WTC11 (cell line): ENCODE measurements around the gene MRGPRX2. TPM values are rescaled to one million over a fixed set of nuclear protein-coding genes. Genes with fewer than 3 reads are reported as not detected.

Experiments
- ATAC-seq: fragments of 200-7000 bp; cut with Tn5 transposase; 2 replicates; pipeline ENCODE4 v1.10.0; 2021; ENCODE audit warnings: mild to moderate bottlenecking, moderate library complexity
- CTCF ChIA-PET: fragments of 300-600 bp; sonication (Branson Sonifier 250); formaldehyde crosslinking; loops from one replicate; lab custom pipeline; 2021; ENCODE audit warnings: antibody characterized with exemption; lab: Charles Lee
- POLR2A ChIA-PET: fragments of 350-600 bp; sonication (Branson Sonifier 250); formaldehyde crosslinking; loops from one replicate; lab custom pipeline; 2021; ENCODE audit warnings: antibody characterized with exemption; lab: Charles Lee
- DNase-seq: peaks from one replicate; pipeline ENCODE4 v3.0.0; 2021; ENCODE audit warnings: low spot score
- H3K27ac Mint-ChIP-seq: 2 replicates; pipeline ENCODE4 v1.8.0; 2021; ENCODE audit warnings: mixed read lengths
- H3K27me3 Mint-ChIP-seq: 2 replicates; pipeline ENCODE4 v1.8.0; 2021; ENCODE audit warnings: low read depth, mild to moderate bottlenecking, moderate library complexity, mixed read lengths
- H3K36me3 Mint-ChIP-seq: 2 replicates; pipeline ENCODE4 v1.8.0; 2021; ENCODE audit warnings: mixed read lengths
- H3K4me1 Mint-ChIP-seq: 2 replicates; pipeline ENCODE4 v1.8.0; 2022; ENCODE audit warnings: mixed read lengths
- H3K4me3 Mint-ChIP-seq: 2 replicates; pipeline ENCODE4 v1.8.0; 2021; ENCODE audit warnings: mild to moderate bottlenecking, moderate library complexity, mixed read lengths
- H3K9me3 Mint-ChIP-seq: 2 replicates; pipeline ENCODE4 v1.8.0; 2021; ENCODE audit warnings: mixed read lengths
- CBFB ChIP-seq: sonication (generic); formaldehyde crosslinking; IDR thresholded peaks from 2 replicates; pipeline ENCODE4 v1.8.1; 2022; ENCODE audit warnings: mild to moderate bottlenecking, low read depth, missing genetic modification reagents
- CREB1 ChIP-seq: sonication (generic); formaldehyde crosslinking; IDR thresholded peaks from 2 replicates; pipeline ENCODE4 v1.8.0; 2023; ENCODE audit warnings: mild to moderate bottlenecking, missing genetic modification reagents
- E2F4 ChIP-seq: sonication (generic); formaldehyde crosslinking; IDR thresholded peaks from 2 replicates; pipeline ENCODE4 v1.8.1; 2022; ENCODE audit warnings: low read depth, mild to moderate bottlenecking, moderate library complexity, missing genetic modification reagents, borderline replicate concordance
- ELF4 ChIP-seq: sonication (generic); formaldehyde crosslinking; IDR thresholded peaks from 2 replicates; pipeline ENCODE4 v1.8.1; 2022; ENCODE audit warnings: low read depth, mild to moderate bottlenecking, moderate library complexity, missing genetic modification reagents
- EMX1 ChIP-seq: fragments of 250-450 bp; sonication (Bioruptor Pico); IDR thresholded peaks from 2 replicates; pipeline ENCODE4 v1.8.0; 2021; ENCODE audit warnings: mild to moderate bottlenecking
- HMGXB4 ChIP-seq: sonication (generic); formaldehyde crosslinking; IDR thresholded peaks from 2 replicates; pipeline ENCODE4 v1.8.1; 2023; ENCODE audit warnings: mild to moderate bottlenecking, moderate library complexity, missing genetic modification reagents
- KAT7 ChIP-seq: sonication (generic); formaldehyde crosslinking; IDR thresholded peaks from 2 replicates; pipeline ENCODE4 v1.8.1; 2023; ENCODE audit warnings: missing genetic modification reagents, mild to moderate bottlenecking, borderline replicate concordance
- NFATC4 ChIP-seq: fragments of 250-450 bp; sonication (Bioruptor Pico); IDR thresholded peaks from 2 replicates; pipeline ENCODE4 v1.9.0; 2021; ENCODE audit warnings: mild to moderate bottlenecking
- NR1H2 ChIP-seq: sonication (generic); formaldehyde crosslinking; IDR thresholded peaks from 2 replicates; pipeline ENCODE4 v1.9.0; 2021; ENCODE audit warnings: mild to moderate bottlenecking, moderate library complexity, missing genetic modification reagents
- SP1 ChIP-seq: sonication (generic); formaldehyde crosslinking; conservative IDR thresholded peaks from 2 replicates; pipeline ENCODE4 v1.8.1; 2022; ENCODE audit warnings: missing genetic modification reagents
- TEAD1 ChIP-seq: sonication (generic); formaldehyde crosslinking; IDR thresholded peaks from 2 replicates; pipeline ENCODE4 v1.8.0; 2022; ENCODE audit warnings: mild to moderate bottlenecking, missing genetic modification reagents
- USF1 ChIP-seq: sonication (generic); formaldehyde crosslinking; IDR thresholded peaks from 2 replicates; pipeline ENCODE4 v1.8.0; 2022; ENCODE audit warnings: mild to moderate bottlenecking, missing genetic modification reagents
- ZNF219 ChIP-seq: sonication (generic); formaldehyde crosslinking; IDR thresholded peaks from 2 replicates; pipeline ENCODE4 v1.8.0; 2023; ENCODE audit warnings: missing genetic modification reagents, mild to moderate bottlenecking, borderline replicate concordance
- total RNA-seq: library from RNA; stranded (reverse); gene quantifications from 3 replicates; pipeline ENCODE4 v1.2.3, GENCODE V29; 2021
- TF ChIP-seq, protein P1 (sequence below): fragments of 250-450 bp; sonication (Bioruptor Pico); IDR thresholded peaks from 2 replicates; pipeline ENCODE4 v2.1.2; 2022; ENCODE audit warnings: mild to moderate bottlenecking, moderate library complexity
- TF ChIP-seq, protein P2 (sequence below): sonication (generic); formaldehyde crosslinking; IDR thresholded peaks from 2 replicates; pipeline ENCODE4 v1.8.1; 2023; ENCODE audit warnings: mild to moderate bottlenecking, missing genetic modification reagents, borderline replicate concordance
- TF ChIP-seq, protein P3 (sequence below): fragments of 250-450 bp; sonication (Bioruptor Pico); IDR thresholded peaks from 2 replicates; pipeline ENCODE4 v1.9.0; 2021; ENCODE audit warnings: mild to moderate bottlenecking
- TF ChIP-seq, protein P4 (sequence below): fragments of 250-450 bp; sonication (Bioruptor Pico); IDR thresholded peaks from 2 replicates; pipeline ENCODE4 v1.9.0; 2021; ENCODE audit warnings: mild to moderate bottlenecking, borderline replicate concordance
- TF ChIP-seq, protein P5 (sequence below): sonication (generic); formaldehyde crosslinking; IDR thresholded peaks from 2 replicates; pipeline ENCODE4 v1.8.1; 2023; ENCODE audit warnings: mild to moderate bottlenecking, missing genetic modification reagents, moderate library complexity

Gene MRGPRX2
- total RNA-seq, 1 experiment from 2014 or later, result not detected

DNA sequence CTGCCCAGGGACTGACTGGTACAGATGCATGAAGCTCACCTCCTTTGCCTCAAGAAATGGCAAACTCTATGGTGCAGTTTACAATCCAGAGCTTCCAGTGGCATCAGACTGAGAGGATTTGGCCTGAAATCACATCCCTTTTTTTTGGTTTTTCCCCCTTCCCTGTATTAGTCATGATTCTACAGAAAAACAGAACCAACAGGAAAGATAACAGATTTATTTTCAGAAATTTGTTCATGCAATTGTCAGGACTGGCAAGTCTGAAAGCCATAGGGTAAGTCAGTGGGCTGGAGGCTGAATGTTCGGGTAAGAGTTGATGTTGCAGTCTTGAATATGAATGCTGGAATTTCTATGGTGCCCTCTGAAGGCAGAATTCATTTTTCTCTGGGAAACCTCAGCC is 44.5 kb upstream of the MRGPRX2 start:
- H3K4me3 Mint-ChIP-seq, result no peak overlapping the region
- peaks cover 15% of the 10 kb centered on the region for H3K4me1 Mint-ChIP-seq
- ChIA-PET CTCF (interaction anchor here (1.2 kb wide), 1 partner anchor 28 kb away, joined by 5 read pairs; no protein-coding TSS in a partner anchor), POLR2A (no interaction called here)
- peaks cover 13% of the 10 kb centered on the region for H3K9me3 Mint-ChIP-seq
- H3K27me3 Mint-ChIP-seq, result peaks cover 6% of the 10 kb centered on the region; the same call in 1 of the 2 replicates
- no peak for TF ChIP-seq E2F4 (CRISPR knock-in tag)
- TF ChIP-seq USF1 (CRISPR knock-in tag), result no peak
- TF ChIP-seq, protein P1, sequence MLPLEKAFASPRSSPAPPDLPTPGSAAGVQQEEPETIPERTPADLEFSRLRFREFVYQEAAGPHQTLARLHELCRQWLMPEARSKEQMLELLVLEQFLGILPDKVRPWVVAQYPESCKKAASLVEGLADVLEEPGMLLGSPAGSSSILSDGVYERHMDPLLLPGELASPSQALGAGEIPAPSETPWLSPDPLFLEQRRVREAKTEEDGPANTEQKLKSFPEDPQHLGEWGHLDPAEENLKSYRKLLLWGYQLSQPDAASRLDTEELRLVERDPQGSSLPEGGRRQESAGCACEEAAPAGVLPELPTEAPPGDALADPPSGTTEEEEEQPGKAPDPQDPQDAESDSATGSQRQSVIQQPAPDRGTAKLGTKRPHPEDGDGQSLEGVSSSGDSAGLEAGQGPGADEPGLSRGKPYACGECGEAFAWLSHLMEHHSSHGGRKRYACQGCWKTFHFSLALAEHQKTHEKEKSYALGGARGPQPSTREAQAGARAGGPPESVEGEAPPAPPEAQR (CRISPR knock-in tag), result no peak
- no peak for TF ChIP-seq TEAD1 (CRISPR knock-in tag)
- no peak for TF ChIP-seq CBFB (CRISPR knock-in tag)
- no peak for TF ChIP-seq KAT7 (CRISPR knock-in tag)
- no peak for TF ChIP-seq EMX1 (CRISPR knock-in tag)
- no peak for TF ChIP-seq CREB1
- TF ChIP-seq, protein P2, sequence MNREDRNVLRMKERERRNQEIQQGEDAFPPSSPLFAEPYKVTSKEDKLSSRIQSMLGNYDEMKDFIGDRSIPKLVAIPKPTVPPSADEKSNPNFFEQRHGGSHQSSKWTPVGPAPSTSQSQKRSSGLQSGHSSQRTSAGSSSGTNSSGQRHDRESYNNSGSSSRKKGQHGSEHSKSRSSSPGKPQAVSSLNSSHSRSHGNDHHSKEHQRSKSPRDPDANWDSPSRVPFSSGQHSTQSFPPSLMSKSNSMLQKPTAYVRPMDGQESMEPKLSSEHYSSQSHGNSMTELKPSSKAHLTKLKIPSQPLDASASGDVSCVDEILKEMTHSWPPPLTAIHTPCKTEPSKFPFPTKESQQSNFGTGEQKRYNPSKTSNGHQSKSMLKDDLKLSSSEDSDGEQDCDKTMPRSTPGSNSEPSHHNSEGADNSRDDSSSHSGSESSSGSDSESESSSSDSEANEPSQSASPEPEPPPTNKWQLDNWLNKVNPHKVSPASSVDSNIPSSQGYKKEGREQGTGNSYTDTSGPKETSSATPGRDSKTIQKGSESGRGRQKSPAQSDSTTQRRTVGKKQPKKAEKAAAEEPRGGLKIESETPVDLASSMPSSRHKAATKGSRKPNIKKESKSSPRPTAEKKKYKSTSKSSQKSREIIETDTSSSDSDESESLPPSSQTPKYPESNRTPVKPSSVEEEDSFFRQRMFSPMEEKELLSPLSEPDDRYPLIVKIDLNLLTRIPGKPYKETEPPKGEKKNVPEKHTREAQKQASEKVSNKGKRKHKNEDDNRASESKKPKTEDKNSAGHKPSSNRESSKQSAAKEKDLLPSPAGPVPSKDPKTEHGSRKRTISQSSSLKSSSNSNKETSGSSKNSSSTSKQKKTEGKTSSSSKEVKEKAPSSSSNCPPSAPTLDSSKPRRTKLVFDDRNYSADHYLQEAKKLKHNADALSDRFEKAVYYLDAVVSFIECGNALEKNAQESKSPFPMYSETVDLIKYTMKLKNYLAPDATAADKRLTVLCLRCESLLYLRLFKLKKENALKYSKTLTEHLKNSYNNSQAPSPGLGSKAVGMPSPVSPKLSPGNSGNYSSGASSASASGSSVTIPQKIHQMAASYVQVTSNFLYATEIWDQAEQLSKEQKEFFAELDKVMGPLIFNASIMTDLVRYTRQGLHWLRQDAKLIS (CRISPR knock-in tag), result no peak
- no peak for TF ChIP-seq HMGXB4 (CRISPR knock-in tag)
- no peak for TF ChIP-seq SP1 (CRISPR knock-in tag)
- TF ChIP-seq NFATC4, result no peak
- TF ChIP-seq ZNF219 (CRISPR knock-in tag), result no peak
- TF ChIP-seq, protein P3, sequence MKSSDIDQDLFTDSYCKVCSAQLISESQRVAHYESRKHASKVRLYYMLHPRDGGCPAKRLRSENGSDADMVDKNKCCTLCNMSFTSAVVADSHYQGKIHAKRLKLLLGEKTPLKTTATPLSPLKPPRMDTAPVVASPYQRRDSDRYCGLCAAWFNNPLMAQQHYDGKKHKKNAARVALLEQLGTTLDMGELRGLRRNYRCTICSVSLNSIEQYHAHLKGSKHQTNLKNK, result no peak
- TF ChIP-seq, protein P4, sequence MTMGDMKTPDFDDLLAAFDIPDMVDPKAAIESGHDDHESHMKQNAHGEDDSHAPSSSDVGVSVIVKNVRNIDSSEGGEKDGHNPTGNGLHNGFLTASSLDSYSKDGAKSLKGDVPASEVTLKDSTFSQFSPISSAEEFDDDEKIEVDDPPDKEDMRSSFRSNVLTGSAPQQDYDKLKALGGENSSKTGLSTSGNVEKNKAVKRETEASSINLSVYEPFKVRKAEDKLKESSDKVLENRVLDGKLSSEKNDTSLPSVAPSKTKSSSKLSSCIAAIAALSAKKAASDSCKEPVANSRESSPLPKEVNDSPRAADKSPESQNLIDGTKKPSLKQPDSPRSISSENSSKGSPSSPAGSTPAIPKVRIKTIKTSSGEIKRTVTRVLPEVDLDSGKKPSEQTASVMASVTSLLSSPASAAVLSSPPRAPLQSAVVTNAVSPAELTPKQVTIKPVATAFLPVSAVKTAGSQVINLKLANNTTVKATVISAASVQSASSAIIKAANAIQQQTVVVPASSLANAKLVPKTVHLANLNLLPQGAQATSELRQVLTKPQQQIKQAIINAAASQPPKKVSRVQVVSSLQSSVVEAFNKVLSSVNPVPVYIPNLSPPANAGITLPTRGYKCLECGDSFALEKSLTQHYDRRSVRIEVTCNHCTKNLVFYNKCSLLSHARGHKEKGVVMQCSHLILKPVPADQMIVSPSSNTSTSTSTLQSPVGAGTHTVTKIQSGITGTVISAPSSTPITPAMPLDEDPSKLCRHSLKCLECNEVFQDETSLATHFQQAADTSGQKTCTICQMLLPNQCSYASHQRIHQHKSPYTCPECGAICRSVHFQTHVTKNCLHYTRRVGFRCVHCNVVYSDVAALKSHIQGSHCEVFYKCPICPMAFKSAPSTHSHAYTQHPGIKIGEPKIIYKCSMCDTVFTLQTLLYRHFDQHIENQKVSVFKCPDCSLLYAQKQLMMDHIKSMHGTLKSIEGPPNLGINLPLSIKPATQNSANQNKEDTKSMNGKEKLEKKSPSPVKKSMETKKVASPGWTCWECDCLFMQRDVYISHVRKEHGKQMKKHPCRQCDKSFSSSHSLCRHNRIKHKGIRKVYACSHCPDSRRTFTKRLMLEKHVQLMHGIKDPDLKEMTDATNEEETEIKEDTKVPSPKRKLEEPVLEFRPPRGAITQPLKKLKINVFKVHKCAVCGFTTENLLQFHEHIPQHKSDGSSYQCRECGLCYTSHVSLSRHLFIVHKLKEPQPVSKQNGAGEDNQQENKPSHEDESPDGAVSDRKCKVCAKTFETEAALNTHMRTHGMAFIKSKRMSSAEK (CRISPR knock-in tag), result no peak
- no peak for TF ChIP-seq ELF4 (CRISPR knock-in tag)
- TF ChIP-seq, protein P5, sequence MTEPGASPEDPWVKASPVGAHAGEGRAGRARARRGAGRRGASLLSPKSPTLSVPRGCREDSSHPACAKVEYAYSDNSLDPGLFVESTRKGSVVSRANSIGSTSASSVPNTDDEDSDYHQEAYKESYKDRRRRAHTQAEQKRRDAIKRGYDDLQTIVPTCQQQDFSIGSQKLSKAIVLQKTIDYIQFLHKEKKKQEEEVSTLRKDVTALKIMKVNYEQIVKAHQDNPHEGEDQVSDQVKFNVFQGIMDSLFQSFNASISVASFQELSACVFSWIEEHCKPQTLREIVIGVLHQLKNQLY, result no peak
- TF ChIP-seq NR1H2 (CRISPR knock-in tag), result no peak
- no peaks in the 10 kb centered on the region for H3K36me3 Mint-ChIP-seq
- no peak for ATAC-seq
- DNase-seq, result no peak
- H3K27ac Mint-ChIP-seq, result no peak overlapping the region
